K562 (cell line): ENCODE measurements around the gene PPFIA3. TPM values are rescaled to one million over a fixed set of nuclear protein-coding genes. Genes with fewer than 3 reads are reported as not detected.

Experiments
- CBX1 ChIP-seq: sonication (generic); IDR thresholded peaks from 2 replicates; pipeline ENCODE4 v1.6.1; 2016; ENCODE audit warnings: antibody characterized with exemption, low read depth, mild to moderate bottlenecking
- CREB1 ChIP-seq, 2 experiments: sonication (generic) in 1 of 2; formaldehyde crosslinking in 1 of 2; IDR thresholded peaks; 2 replicates each; pipeline versions ENCODE4 v1.6.1 to v1.8.0; 2012 to 2022; ENCODE audit warnings: inconsistent platforms in 1 of 2, mild to moderate bottlenecking in 1 of 2, missing genetic modification reagents in 1 of 2, moderate library complexity in 1 of 2
- CREM ChIP-seq: IDR thresholded peaks from 2 replicates; pipeline ENCODE4 v1.6.1; 2014; ENCODE audit warnings: antibody characterized with exemption, low read depth
- HCFC1 ChIP-seq: IDR thresholded peaks from 2 replicates; pipeline ENCODE4 v1.6.1; 2012; ENCODE audit warnings: low read depth, low read length, improper control_type of control experiment
- HDAC6 ChIP-seq: IDR thresholded peaks from 2 replicates; pipeline ENCODE4 v1.6.1; 2012; ENCODE audit warnings: low read depth, mild to moderate bottlenecking, control low read depth, inconsistent platforms, low read length, moderate library complexity
- MEIS2 ChIP-seq: fragments of 450-650 bp; IDR thresholded peaks from 2 replicates; pipeline ENCODE4 v1.6.1; 2014; ENCODE audit warnings: mild to moderate bottlenecking; ENCODE audit not compliant: partially characterized antibody
- PHF8 ChIP-seq: fragments of 200-600 bp; sonication (generic); IDR thresholded peaks from 2 replicates; pipeline ENCODE4 v1.6.1; 2012; ENCODE audit warnings: mixed run types, mild to moderate bottlenecking, inconsistent platforms, low read length, moderate library complexity, borderline replicate concordance
- RBFOX2 ChIP-seq: fragments of 200-400 bp; formaldehyde crosslinking; IDR thresholded peaks from 2 replicates; pipeline ENCODE4 v1.6.1; 2017; ENCODE audit warnings: low read depth, mild to moderate bottlenecking, low read length, moderate library complexity
- ZFP36 ChIP-seq: fragments of 150-350 bp; IDR thresholded peaks from 2 replicates; pipeline ENCODE4 v1.6.1; 2018; ENCODE audit warnings: low read length, low read depth; ENCODE audit not compliant: partially characterized antibody
- ZNF174 ChIP-seq: fragments of 250-450 bp; sonication (Bioruptor Pico); IDR thresholded peaks from 2 replicates; pipeline ENCODE4 v1.4.0; 2020; ENCODE audit warnings: mild to moderate bottlenecking
- ZNF347 ChIP-seq: fragments of 450-650 bp; formaldehyde crosslinking; IDR thresholded peaks from 2 replicates; pipeline ENCODE4 v1.4.0; 2020; ENCODE audit warnings: low read depth, mild to moderate bottlenecking, moderate library complexity
- ZNF644 ChIP-seq: fragments of 200-800 bp; sonication (Bioruptor generic); IDR thresholded peaks from 2 replicates; pipeline ENCODE4 v1.6.1; 2016; ENCODE audit warnings: low read depth, missing genetic modification characterization, missing compliant biosample characterization
- ZNF75A ChIP-seq: fragments of 450-650 bp; formaldehyde crosslinking; IDR thresholded peaks from 2 replicates; pipeline ENCODE4 v1.4.0; 2020; ENCODE audit warnings: mild to moderate bottlenecking
- polyA plus RNA-seq, 8 experiments: library from polyadenylated mRNA; depleted of rRNA in 4 of 8; stranded (reverse) in 5 of 8; unstranded in 3 of 8; fragments of >200 nt; fragmentation: Nextera tagmentation in 2 of 8; fragmentation: Illumina TruSeq in 1 of 8; extraction: Ambion mirVana in 2 of 8; extraction: Trizol in 1 of 8; gene quantifications; 2 replicates each; pipeline versions ENCODE4 v1.2.1 to v1.2.3, GENCODE V29; 2011 to 2014; ENCODE audit warnings: inconsistent platforms in 1 of 8, missing spikeins in 1 of 8
- total RNA-seq, 7 experiments: library from RNA; depleted of rRNA in 6 of 7; stranded (reverse); fragments of >200 nt in 6 of 7; fragmentation: Illumina TruSeq in 2 of 7; extraction: Trizol in 2 of 7; gene quantifications; 2 replicates each; pipeline versions ENCODE4 v1.2.1 to v1.2.3, GENCODE V29; 2011 to 2021; ENCODE audit warnings: low replicate concordance in 1 of 7
- TF ChIP-seq, protein P1 (sequence below), 2 experiments: fragments of 450-650 bp; IDR thresholded peaks; 2 replicates each; pipeline ENCODE4 v1.6.1; 2016; ENCODE audit warnings: mild to moderate bottlenecking in 2 of 2, borderline replicate concordance in 1 of 2, low read depth in 1 of 2, moderate library complexity in 1 of 2
- TF ChIP-seq, protein P2 (sequence below): fragments of 450-650 bp; IDR thresholded peaks from 2 replicates; pipeline ENCODE4 v1.6.1; 2018; ENCODE audit not compliant: partially characterized antibody

PPFIA3 gene
- total and polyA plus RNA-seq, 9 of the 15 experiments (the other 6 are each of a cell fraction or from before 2014, with no cell fraction given): 0.10 to 53.0 (median 17.6) TPM

DNA sequence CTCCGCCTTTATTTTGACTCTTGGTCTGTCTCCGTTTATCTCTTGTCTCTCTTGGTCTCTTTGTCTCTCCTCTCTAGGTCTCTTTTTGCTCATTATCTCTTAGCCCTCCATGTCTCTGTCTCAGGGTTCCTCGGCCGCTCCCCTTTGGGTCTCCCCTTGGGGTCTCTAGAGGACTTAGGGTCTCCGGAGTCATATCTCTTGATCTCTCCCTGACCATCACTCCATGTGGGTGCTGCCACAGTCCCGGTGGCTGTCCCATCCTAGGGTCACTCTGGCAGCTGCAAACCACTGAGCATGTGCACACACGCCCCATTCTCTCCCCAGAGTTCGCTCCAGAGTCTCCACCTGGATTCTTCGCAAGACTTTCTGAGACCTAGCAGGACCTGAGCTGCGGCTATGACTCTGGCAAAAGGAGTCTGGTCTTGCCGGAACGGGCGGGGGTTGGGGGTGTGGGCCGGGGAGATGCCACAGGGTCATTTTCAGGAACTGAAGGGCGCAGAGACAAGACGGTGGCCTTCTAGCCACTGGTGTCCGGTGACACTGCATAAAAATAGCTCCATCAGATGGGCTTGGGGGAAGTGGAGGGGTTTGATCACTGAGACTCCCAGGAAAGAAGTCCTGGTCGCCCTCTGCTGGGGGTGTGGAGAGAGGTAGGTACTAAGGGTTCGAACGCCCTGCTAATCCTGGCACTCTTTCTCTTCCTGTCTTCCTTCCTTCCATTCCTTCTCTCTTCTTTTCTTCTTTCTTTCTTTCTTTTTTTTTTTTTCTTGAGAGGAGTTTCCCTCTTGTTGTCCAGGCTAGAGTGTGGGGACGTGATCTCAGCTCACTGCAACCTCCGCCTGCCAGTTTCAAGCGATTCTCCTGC, 45.6 kb upstream of the PPFIA3 start (continued):
- TF ChIP-seq, protein P1, sequence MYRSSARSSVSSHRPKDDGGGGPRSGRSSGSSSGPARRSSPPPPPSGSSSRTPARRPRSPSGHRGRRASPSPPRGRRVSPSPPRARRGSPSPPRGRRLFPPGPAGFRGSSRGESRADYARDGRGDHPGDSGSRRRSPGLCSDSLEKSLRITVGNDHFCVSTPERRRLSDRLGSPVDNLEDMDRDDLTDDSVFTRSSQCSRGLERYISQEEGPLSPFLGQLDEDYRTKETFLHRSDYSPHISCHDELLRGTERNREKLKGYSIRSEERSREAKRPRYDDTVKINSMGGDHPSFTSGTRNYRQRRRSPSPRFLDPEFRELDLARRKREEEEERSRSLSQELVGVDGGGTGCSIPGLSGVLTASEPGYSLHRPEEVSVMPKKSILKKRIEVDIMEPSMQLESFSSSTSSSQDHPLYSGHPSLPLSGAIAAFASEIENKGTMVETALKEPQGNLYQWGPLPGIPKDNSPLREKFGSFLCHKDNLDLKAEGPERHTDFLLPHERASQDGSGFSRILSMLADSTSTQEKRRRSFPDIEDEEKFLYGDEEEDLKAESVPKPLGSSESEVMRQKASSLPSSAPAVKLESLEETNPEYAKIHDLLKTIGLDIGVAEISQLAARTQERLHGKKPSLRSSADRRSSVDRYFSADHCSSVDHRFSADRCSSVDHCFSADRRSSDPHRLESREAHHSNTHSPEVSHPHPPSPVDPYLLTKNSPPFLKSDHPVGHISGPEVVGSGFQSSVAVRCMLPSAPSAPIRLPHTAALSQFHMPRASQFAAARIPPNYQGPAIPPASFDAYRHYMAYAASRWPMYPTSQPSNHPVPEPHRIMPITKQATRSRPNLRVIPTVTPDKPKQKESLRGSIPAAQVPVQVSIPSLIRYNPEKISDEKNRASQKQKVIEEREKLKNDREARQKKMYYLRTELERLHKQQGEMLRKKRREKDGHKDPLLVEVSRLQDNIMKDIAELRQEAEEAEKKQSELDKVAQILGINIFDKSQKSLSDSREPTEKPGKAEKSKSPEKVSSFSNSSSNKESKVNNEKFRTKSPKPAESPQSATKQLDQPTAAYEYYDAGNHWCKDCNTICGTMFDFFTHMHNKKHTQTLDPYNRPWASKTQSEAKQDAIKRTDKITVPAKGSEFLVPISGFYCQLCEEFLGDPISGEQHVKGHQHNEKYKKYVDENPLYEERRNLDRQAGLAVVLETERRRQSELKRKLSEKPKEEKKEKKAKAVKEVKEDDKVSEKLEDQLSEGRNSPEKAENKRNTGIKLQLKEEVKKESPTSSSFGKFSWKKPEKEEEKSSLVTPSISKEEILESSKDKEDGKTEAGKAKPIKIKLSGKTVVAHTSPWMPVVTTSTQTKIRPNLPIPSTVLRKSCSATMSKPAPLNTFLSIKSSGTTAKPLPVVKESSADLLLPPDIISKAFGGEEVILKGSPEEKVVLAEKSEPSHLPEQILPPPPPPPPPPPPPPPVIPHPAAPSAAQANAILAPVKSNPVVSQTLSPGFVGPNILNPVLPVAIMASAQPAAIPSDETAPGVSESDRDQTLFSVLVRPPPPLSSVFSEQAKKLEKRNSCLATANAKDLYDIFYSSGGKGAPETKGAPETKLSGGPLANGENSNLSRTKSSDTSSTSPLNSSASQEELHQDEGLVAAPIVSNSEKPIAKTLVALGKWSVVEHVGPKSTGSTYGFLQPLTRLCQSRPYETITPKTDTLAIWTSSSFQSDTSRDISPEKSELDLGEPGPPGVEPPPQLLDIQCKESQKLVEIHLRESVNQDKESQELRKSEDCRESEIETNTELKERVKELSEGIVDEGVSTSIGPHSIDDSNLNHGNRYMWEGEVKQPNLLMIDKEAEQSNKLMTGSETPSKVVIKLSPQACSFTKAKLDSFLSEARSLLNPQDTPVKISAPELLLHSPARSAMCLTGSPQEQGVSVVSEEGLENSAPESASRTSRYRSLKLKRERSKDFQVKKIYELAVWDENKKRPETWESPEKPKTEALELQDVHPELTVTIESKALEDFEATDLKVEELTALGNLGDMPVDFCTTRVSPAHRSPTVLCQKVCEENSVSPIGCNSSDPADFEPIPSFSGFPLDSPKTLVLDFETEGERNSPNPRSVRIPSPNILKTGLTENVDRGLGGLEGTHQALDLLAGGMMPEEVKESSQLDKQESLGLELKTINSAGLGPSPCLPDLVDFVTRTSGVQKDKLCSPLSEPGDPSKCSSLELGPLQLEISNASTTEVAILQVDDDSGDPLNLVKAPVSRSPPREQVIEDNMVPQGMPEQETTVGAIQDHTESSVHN (IDR thresholded peaks at IDR 0.05; ENCODE audit: borderline replicate concordance in 1 of 2, low read depth in 1 of 2): no peak
- TF ChIP-seq, protein P2, sequence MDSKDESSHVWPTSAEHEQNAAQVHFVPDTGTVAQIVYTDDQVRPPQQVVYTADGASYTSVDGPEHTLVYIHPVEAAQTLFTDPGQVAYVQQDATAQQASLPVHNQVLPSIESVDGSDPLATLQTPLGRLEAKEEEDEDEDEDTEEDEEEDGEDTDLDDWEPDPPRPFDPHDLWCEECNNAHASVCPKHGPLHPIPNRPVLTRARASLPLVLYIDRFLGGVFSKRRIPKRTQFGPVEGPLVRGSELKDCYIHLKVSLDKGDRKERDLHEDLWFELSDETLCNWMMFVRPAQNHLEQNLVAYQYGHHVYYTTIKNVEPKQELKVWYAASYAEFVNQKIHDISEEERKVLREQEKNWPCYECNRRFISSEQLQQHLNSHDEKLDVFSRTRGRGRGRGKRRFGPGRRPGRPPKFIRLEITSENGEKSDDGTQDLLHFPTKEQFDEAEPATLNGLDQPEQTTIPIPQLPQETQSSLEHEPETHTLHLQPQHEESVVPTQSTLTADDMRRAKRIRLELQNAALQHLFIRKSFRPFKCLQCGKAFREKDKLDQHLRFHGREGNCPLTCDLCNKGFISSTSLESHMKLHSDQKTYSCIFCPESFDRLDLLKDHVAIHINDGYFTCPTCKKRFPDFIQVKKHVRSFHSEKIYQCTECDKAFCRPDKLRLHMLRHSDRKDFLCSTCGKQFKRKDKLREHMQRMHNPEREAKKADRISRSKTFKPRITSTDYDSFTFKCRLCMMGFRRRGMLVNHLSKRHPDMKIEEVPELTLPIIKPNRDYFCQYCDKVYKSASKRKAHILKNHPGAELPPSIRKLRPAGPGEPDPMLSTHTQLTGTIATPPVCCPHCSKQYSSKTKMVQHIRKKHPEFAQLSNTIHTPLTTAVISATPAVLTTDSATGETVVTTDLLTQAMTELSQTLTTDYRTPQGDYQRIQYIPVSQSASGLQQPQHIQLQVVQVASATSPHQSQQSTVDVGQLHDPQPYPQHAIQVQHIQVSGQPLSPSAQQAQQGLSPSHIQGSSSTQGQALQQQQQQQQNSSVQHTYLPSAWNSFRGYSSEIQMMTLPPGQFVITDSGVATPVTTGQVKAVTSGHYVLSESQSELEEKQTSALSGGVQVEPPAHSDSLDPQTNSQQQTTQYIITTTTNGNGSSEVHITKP: no peak
- no peak for TF ChIP-seq ZNF347
- TF ChIP-seq MEIS2: no peak
- TF ChIP-seq CREB1 (IDR thresholded peaks at IDR 0.05): no peak
- no peak for TF ChIP-seq CREB1 (CRISPR knock-in tag; IDR thresholded peaks at IDR 0.05)
- 0 out of 2 replicates have a peak, but pooled peaks have one; percentile 21 for TF ChIP-seq RBFOX2
- TF ChIP-seq ZNF174 (CRISPR knock-in tag): no peak
- TF ChIP-seq CBX1: no peak
- TF ChIP-seq HDAC6: no peak
- no peak for TF ChIP-seq ZNF75A (CRISPR knock-in tag)
- TF ChIP-seq HCFC1: no peak
- TF ChIP-seq PHF8: no peak
- 0 out of 2 replicates have a peak, but pooled peaks have one; percentile 8 for TF ChIP-seq CREM
- no peak for TF ChIP-seq ZFP36
- TF ChIP-seq ZNF644 (tag): no peak
